ENCODE results near the gene CFP. TPM values are rescaled to one million over a fixed set of nuclear protein-coding genes. Genes with fewer than 3 reads are reported as not detected.
"Not testable (repeated sequence)": the region's sequence is repeated elsewhere in the genome, so short reads cannot be mapped to it uniquely, and the experiment has no call there.

Gene CFP
- total RNA-seq (2014; rRNA removed; shearing (Covaris generic)), result 0.21 and 0.56 TPM in 2 replicates

- DNase-seq (ENCODE audit: low spot score), result no peak
Measured at GRCh38 chrX:47629419-47630200, at the start of gene CFP. CFP (minus strand) TSS chrX:47629930; CDS start chrX:47629844, 86 bp downstream.

- not testable (repeated sequence) for DNase-seq (ENCODE audit: low spot score)
Measured at GRCh38 chrX:47675959-47676859, 46.5 kb upstream of the CFP start.

DNA sequence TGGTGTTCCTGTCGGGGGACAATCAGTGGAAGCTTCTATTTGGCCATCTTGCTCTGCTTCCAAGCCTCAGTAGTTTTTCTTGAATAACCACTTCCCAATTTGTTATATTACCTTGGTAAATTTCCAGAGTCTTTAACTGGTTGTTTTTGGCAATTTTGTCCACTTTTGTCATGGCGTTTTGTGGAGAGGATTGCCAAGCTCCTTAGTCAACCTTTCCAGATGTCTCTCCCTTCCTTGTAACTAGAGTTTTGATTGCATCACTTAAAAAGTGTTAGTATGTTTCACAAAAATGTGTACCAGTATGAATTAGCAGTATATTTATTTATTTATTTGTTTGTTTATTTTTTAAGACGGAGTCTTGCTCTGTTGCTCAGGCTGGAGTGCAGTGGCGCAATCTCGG is 45.0 kb upstream of the CFP start:
- DNase-seq (ENCODE audit: low spot score), result no peak

DNA sequence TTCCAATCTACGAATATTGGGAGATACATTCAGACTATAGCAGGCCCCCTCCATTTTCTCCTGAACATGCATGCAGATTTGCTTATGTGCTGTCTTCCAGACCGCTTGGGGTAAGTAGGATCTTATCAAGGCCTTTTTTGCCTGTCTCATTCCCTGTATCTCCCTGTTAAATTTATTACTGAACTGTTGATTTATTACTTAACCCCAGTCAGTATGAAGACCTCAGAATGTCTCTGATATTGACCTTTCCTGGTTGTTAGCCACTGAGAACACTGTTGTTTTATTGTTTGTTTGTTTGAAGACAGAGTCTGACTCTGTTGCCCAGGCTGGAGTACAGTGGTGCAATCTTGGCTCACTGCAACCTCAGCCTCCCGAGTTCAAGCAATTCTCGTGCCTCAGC is 36.1 kb upstream of the CFP start:
- not testable (repeated sequence) for DNase-seq (ENCODE audit: low spot score)

DNA sequence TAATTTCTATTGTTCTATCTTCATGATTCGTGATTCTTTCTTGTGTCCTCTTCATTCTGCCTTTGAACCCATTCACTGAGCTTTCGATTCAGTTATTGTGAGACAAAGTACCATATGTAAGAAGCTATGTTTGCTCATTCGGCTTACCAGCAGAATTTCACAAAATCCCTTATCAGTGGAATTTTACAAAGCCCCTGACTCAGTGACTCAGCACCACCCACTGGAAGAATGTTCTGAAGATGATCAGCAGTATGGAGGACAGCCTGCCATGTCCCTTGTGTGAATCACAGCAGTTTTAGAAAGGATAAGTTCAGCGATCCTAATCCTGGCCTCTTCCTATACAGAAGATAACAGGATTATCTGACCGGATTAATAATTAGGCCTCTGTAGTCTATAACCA is 35.0 kb upstream of the CFP start:
- DNase-seq (ENCODE audit: low spot score), result no peak

DNA sequence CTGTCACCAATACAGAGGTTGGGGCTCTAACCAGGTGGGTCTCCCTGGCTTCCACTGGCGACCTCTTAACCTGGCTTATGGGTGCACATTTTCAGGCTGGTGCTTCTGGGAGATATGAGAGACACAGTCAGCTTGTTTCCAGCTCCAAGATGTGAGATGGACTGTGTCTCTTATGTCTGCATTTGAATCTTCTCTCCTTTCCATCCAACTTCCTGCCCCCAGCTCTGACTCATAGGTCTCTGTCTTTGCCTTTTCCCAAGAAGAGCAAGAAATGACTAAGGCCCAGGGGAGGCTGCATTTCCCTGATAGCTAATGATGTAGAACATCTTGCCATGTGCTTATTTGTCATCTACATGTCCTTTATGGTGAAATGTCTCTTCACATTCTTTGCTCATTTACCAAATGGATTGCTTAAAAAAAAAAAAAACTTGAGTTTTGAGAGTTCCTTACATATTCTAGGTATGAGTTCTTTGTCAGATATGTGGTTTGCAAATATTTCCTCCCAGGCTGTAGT is 32.5 kb upstream of the CFP start:
- DNase-seq (ENCODE audit: low spot score), result no peak

DNA sequence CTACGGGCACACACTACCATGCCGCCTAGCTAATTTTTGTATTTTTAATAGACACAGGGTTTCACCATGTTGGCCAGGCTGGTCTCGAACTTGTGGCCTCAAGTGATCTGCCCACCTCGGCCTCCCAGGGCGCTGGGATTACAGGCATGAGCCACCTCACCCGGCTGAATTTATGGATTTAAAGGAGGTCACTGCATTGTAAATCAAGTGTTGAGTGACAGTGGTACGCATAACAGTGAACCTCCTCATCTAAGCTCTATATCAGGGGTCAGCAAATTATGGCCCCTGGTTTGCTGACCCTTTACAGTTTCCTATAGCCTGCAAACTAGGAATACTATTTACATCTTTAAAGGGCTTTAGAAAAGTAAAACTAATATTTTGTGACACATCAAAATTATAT is 31.8 kb upstream of the CFP start:
- no peak for DNase-seq (ENCODE audit: low spot score)

GRCh38 chrX:47659421-47659726 is 29.6 kb upstream of the CFP start:
- DNase-seq (ENCODE audit: low spot score), result no peak

- peak; percentile 91 for DNase-seq (ENCODE audit: low spot score)
Measured at GRCh38 chrX:47658684-47659420, 29.1 kb upstream of the CFP start, which contains the start of gene UXT. UXT (minus strand) TSS chrX:47659180; CDS start chrX:47658927, 253 bp downstream.

DNA sequence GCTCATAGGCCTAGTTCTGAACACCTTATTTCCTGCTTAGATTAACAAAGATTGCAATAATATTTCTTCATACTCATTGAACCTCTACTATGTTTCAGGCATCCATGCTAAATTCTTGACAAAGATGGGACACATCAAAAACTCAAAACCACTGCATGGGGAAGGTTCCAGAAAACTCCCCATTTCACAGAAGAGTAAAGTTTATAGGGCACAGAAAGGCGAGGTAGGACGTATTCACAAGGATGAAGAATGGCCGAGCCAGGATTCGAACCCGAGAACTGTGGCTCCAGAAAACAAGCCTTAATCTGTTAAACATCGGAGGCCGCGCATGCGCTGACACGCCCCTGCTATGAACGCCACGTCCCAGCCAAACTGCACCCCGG is 28.6 kb upstream of the CFP start:
- DNase-seq (ENCODE audit: low spot score), result no peak

- DNase-seq (ENCODE audit: low spot score), result no peak
Measured at GRCh38 chrX:47651043-47651905, 21.5 kb upstream of the CFP start.

DNA sequence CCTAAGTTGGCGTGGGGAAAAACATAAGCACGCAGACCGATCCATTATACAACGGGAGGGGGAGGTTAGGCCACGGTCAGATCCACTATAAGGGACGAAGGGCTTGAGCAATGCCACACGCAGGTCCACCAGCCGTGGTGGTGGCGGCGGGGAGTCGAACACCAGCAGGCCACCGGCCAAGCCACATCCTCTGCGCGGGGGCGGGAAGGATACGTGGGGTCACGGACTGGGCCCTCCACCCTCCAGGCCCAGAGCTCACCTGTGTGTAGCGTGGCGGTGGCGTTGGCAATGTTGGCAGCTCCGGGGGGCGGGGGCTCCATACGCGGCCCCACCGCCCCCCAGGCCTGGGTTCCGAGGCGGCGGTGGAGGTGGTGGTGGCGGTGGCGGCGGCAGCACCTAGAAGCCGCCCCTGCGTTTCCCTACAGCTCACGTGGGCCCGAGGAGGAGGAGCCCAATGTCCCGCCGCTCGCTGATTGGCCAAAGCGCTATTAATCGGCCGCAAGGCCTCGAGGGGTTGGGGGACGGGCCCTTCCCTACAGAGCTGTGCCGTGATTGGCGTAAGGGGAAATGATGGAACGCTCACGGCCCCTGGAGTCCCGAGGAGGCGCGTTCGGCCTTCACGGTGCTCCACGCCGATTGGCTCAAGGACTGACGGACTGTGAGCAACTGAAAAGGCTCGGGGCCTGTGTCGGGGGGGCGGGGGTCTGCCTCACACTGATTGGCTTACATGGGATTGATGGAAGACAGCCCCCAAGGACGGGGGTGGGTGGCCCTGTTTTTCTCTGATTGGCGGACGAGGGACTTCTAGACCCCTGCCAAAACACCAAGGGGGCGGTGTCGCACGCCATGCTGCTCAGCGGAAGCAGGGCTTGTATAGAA is 20.7 kb upstream of the CFP start, which contains the start of gene ELK1:
ELK1 (minus strand) TSS at position 400 of the 879 bp plus-strand sequence. CDS start 9,122 bp downstream, outside the sequence.
- peak; percentile 94 for DNase-seq (ENCODE audit: low spot score)

- peak; percentile 10 for DNase-seq (ENCODE audit: low spot score)
Measured at GRCh38 chrX:47649781-47650163, 20.0 kb upstream of the CFP start.

DNA sequence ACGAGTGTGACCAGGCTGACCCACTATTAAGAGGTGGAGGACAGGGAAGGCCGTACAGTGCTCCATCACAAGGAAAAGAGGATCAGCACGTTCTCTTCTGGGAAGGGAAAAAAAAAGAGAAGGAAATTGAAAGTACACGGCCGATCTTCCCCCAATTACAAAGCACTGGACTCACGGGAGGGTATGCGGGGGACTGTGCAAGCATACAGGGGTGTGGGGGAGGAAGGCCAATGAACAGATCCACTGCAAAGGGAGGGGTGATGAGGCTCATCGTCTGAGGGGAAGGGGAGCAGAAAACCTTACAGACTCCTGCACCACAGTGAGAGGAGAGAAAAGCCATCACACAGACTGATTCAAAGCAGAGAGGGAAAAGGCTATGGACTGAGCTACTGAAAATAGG is 19.5 kb upstream of the CFP start:
- no peak for DNase-seq (ENCODE audit: low spot score)

DNA sequence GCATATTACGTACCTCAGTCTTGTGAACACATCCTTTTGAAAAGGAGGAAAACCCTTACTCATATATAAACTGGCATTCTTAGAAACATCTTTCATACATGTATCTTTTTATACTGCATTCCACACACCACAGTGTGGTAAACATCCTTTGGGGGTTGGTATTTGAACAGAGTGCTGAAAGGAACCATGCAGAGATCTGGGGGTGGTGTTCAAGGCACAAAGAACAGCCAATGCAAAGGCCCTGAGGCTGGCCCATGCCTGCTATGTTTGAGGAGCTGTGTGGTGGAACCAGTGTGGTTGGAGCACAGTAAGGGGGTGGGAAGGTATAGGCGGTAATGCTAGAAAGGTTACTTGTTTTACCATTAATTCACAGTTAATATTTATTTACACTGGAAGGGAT is 18.6 kb upstream of the CFP start:
- no peak for DNase-seq (ENCODE audit: low spot score)

DNA sequence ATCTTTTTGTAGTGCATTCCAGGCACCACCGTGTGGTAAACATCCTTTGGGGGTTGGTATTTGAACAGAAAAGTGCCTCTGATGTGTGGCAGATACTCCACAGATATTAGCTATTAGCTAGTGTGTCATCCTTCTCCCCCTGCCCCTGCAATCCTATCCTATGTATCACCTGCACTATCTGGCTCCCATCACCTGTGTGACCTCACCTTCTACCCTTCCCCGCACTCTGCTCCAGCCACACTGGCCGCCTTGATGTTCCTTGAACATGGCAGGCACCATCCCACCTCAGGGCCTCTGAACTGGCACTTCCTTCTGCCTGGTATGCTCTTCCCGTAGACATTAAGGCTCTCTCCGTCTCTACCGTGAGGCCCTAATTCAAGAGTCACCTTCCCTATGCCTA is 16.9 kb upstream of the CFP start:
- DNase-seq (ENCODE audit: low spot score), result no peak

DNA sequence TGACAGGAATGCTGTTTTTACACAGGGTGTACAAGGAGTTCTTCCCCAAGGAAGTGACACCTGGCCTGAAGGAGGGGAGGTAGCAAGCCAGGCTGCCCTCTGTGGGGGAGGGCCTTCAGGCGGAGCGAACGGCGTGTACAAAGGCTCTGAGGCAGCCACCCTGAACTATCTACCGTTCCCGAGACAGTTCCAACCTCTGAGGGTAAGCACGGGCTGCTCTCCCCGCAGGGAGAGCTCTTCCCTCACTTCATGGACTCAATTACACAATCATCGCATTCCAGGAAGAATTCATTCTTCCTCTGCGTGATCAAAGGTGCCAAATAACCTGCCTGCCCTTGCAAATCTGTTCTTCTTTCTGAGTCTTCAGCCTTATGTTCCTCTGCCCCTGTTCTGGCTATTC is 15.8 kb upstream of the CFP start:
- DNase-seq (ENCODE audit: low spot score), result no peak

GRCh38 chrX:47644557-47645091 is 14.9 kb upstream of the CFP start:
- peak; percentile 59 for DNase-seq (ENCODE audit: low spot score)

DNA sequence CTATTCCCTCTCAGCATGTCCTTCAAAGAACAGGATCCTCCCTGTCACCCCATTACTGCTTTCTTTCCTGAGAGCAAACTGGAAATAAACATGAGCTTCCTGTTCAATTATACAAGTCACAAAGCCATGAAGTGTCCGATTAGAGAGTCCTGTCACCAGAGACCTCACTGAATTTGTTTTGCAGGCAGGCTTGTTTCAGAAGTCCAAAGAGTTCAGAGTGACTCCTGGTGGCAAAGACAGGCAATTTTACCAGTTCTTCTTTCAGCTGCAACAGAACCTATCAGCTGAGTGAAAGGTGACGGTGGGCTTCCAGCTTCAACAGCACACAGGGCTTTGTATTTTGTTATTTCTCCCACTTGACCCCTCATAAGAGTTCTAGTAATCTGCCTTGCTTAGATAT is 14.2 kb upstream of the CFP start:
- no peak for DNase-seq (ENCODE audit: low spot score)
